Myocyte (in vitro differentiated cells): Measurements from ENCODE around the gene UBE3B. TPM values are rescaled to one million over a fixed set of nuclear protein-coding genes. Genes with fewer than 3 reads are reported as not detected.
"Not testable (repeated sequence)": the region's sequence is repeated elsewhere in the genome, so short reads cannot be mapped to it uniquely, and the experiment has no call there.

ENCODE experiments used
- DNase-seq: peaks from one replicate; pipeline ENCODE4 v3.0.0-alpha.2; 2012; ENCODE audit warnings: low read depth
- total RNA-seq: library from RNA; depleted of rRNA; stranded (reverse); fragments of >200 nt; gene quantifications from 2 replicates; pipeline ENCODE4 v1.2.3, GENCODE V29; 2014

UBE3B gene
- total RNA-seq, 1 donor from 2014 or later = 47.3 TPM

- not testable (repeated sequence) for DNase-seq
These were observed 3.7 kb upstream of the UBE3B start for GRCh38 chr12:109473526-109474270.

- no peak for DNase-seq
These were observed 2.3 kb upstream of the UBE3B start for GRCh38 chr12:109475121-109475520.

- no peak for DNase-seq
These were observed 1.2 kb upstream of the UBE3B start for GRCh38 chr12:109475993-109476806.

- no peak for DNase-seq
These were observed 638 bp upstream of the UBE3B start for GRCh38 chr12:109476807-109477184.

GRCh38 chr12:109477963-109478315 lies 505 bp downstream of the UBE3B start:
- DNase-seq = no peak

- DNase-seq = no peak
These were observed 2.3 kb downstream of the UBE3B start for GRCh38 chr12:109479761-109480160.

GRCh38 chr12:109480356-109480755 lies 2.9 kb downstream of the UBE3B start:
- DNase-seq = no peak

- DNase-seq = no peak
These were observed 4.4 kb downstream of the UBE3B start for GRCh38 chr12:109481863-109482262.

GRCh38 chr12:109482491-109482890 lies 5.1 kb downstream of the UBE3B start:
- no peak for DNase-seq

- no peak for DNase-seq
These were observed 5.5 kb downstream of the UBE3B start for GRCh38 chr12:109482894-109483293.

GRCh38 chr12:109483346-109483745 lies 5.9 kb downstream of the UBE3B start:
- no peak for DNase-seq

- no peak for DNase-seq
These were observed 7.8 kb downstream of the UBE3B start for GRCh38 chr12:109485201-109485600.

- no peak for DNase-seq
These were observed 10.0 kb downstream of the UBE3B start for GRCh38 chr12:109487181-109488050.

- no peak for DNase-seq
These were observed 10.7 kb downstream of the UBE3B start for GRCh38 chr12:109488051-109488665.

- no peak for DNase-seq
These were observed 11.9 kb downstream of the UBE3B start for GRCh38 chr12:109489016-109489954.

GRCh38 chr12:109489955-109490565 lies 12.6 kb downstream of the UBE3B start:
- DNase-seq = no peak

GRCh38 chr12:109491671-109492070 lies 14.2 kb downstream of the UBE3B start:
- DNase-seq = no peak

GRCh38 chr12:109492371-109492770 lies 14.9 kb downstream of the UBE3B start:
- no peak for DNase-seq

- DNase-seq = no peak
These were observed 15.7 kb downstream of the UBE3B start for GRCh38 chr12:109493090-109493489.

GRCh38 chr12:109493938-109494337 lies 16.5 kb downstream of the UBE3B start:
- no peak for DNase-seq
